ENCODE data around the gene ZNF236. TPM values are rescaled to one million over a fixed set of nuclear protein-coding genes. Genes with fewer than 3 reads are reported as not detected.

Gene ZNF236
- total RNA-seq, 6 experiments from 2014 or later = 3.8 to 7.6 (median 5.8) TPM

DNA sequence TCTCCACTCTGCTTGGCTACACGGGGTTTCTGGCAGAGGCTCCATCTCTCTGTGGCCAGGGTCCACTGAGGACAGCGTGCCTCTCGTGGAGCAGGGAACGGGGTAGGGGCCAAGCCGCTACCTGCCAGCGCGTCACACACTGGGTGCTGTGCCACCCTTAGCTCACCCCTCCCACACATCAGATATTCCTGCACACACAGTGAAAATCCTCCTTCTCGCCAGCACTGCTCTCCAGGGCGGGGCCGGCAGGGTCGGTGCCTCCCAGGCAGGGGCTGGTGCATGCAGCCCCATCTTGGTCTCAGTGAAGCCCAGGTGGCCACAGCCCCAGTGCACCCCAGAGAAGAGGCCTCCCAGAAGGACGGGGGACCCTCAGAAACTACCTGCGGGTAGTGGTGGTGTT is 185.6 kb downstream of the ZNF236 start:
- ATAC-seq = no peak
- Histone ChIP-seq H3K36me3 (peaks cover 0 to 12% (median 0%) of the 10 kb centered on the region in 4 donors), H3K4me1 (peaks cover 0 to 2% (median 0%) of the 10 kb centered on the region in 4 donors), H3K27me3 (no peaks in the 10 kb centered on the region), H3K4me3 (no peak overlapping the region), H3K9me3 (no peaks in the 10 kb centered on the region), H3K27ac (no peak overlapping the region)
- intact Hi-C loops (cut with DNase I) = no loop called here
- 85% methylated on average over 6 of the region's 13 CpGs for WGBS (ENCODE audit: insufficient coverage, low coverage, low lambda C conversion rate, missing lambda C conversion rate)
- DNase-seq = peak in 1 of 3 donors; percentile 39
- TF ChIP-seq, protein P1, sequence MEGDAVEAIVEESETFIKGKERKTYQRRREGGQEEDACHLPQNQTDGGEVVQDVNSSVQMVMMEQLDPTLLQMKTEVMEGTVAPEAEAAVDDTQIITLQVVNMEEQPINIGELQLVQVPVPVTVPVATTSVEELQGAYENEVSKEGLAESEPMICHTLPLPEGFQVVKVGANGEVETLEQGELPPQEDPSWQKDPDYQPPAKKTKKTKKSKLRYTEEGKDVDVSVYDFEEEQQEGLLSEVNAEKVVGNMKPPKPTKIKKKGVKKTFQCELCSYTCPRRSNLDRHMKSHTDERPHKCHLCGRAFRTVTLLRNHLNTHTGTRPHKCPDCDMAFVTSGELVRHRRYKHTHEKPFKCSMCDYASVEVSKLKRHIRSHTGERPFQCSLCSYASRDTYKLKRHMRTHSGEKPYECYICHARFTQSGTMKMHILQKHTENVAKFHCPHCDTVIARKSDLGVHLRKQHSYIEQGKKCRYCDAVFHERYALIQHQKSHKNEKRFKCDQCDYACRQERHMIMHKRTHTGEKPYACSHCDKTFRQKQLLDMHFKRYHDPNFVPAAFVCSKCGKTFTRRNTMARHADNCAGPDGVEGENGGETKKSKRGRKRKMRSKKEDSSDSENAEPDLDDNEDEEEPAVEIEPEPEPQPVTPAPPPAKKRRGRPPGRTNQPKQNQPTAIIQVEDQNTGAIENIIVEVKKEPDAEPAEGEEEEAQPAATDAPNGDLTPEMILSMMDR (IDR thresholded peaks at IDR 0.05) = no peak
- no peak for TF ChIP-seq POLR2A (IDR thresholded peaks at IDR 0.05)

DNA sequence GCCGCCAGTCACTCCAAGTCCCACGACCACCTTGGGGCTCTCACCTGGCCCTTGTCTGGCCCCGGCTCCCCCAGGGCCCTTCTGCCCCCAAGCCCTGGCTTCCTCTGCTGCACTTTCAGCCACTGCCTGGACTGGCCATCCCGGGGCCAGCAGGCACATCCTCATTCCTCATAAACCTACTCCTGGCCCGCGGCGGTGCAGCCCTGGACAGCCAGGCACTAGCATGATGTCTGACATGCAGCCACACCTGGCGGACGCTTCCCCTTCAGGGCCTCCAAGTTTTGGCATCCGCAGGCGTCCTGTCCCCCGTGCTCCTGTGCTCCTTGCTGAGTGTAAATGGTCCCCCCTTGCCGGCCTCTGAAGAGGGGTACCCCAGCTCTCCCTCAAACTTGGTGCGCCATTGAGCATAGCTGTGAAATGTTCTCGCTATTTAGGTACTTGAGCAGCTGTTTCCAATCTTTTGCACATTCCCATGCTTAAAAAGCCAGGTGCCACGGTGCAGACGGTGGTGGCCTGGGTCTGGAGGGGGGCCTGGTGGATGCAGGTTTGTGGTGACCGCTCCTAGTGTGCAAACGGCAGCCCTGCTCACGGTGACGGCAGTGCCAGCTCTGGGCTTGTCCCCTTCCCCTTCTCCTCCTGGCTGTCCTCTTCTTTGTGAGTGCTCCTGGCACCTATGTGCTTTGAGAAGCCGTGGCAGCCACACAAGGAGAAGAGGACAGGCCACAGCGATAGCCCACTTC is 186.4 kb downstream of the ZNF236 start:
- H3K27ac ChIP-seq = no peak overlapping the region
- ATAC-seq (no peak), DNase-seq (peak in 1 of 3 donors; percentile 24)
- H3K9me3 ChIP-seq = no peaks in the 10 kb centered on the region
- no peak overlapping the region for H3K4me3 ChIP-seq
- TF ChIP-seq POLR2A (IDR thresholded peaks at IDR 0.05) = no peak
- TF ChIP-seq, protein P1 (IDR thresholded peaks at IDR 0.05) = no peak
- no peaks in the 10 kb centered on the region for H3K27me3 ChIP-seq
- H3K36me3 ChIP-seq = peaks cover 0 to 12% (median 0%) of the 10 kb centered on the region in 4 donors
- 100% methylated on average over 5 of the region's 23 CpGs for WGBS (ENCODE audit: insufficient coverage, low coverage, low lambda C conversion rate, missing lambda C conversion rate)
- peaks cover 0 to 6% (median 1%) of the 10 kb centered on the region in 4 donors for H3K4me1 ChIP-seq
- intact Hi-C loops (cut with DNase I) = no loop called here

DNA sequence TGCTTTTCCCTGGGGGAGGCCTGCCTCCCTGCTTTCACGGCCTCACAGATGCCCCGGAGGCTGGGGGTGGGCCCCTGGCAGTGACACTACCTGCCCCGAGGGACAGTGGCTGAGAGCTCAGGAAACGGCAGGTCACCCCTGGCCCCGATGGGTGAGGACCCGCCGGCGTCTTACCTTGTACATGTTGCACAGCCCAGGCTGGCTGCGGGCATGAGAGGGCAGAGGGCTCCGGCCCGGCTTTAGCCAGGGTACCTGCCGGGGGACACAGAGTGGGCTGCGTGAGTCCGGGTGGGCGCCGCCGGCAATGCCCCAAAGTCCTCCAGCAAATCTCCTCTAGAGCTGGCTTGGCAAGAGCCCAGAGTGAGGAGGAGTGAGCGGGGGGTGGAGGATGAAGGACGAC is 187.3 kb downstream of the ZNF236 start:
- Histone ChIP-seq H3K36me3 (peaks cover 0 to 12% (median 0%) of the 10 kb centered on the region in 4 donors), H3K27me3 (no peaks in the 10 kb centered on the region), H3K27ac (no peak overlapping the region), H3K4me1 (peaks cover 0 to 7% (median 3%) of the 10 kb centered on the region in 4 donors), H3K4me3 (no peak overlapping the region), H3K9me3 (no peaks in the 10 kb centered on the region)
- DNase-seq (peak in 1 of 3 donors; percentile 47), ATAC-seq (no peak)
- intact Hi-C loops (cut with DNase I) = no loop called here
- TF ChIP-seq, protein P1 (IDR thresholded peaks at IDR 0.05) = no peak
- no peak for TF ChIP-seq POLR2A (IDR thresholded peaks at IDR 0.05)
- 86% methylated on average over 12 of the region's 19 CpGs for WGBS (ENCODE audit: insufficient coverage, low coverage, low lambda C conversion rate, missing lambda C conversion rate)

DNA sequence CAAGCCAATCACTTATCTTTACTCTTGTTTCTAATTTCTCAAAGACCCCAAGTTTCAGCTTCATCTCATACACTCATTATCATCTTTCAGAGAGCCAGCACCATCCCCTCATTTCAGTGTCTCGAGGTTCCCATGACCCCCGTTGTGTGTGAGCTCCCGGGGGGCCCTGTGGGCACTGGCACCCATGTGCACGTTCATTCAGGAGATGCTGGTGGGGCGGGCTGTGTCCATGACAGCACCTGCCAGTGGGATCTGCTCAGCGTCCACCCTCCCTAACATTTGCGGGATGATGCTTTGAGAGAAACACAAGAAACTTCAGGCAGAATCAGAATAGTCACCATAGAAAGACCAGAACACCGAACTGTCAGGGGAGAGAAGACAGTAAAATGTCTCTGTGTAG is 189.8 kb downstream of the ZNF236 start:
- WGBS (ENCODE audit: insufficient coverage, low coverage, low lambda C conversion rate, missing lambda C conversion rate) = 90% methylated on average over 7 of the region's 8 CpGs
- TF ChIP-seq, protein P1 (IDR thresholded peaks at IDR 0.05) = no peak
- TF ChIP-seq POLR2A (IDR thresholded peaks at IDR 0.05) = no peak
- Histone ChIP-seq H3K4me3 (no peak overlapping the region), H3K36me3 (peaks cover 0 to 21% (median 8%) of the 10 kb centered on the region in 4 donors), H3K4me1 (peaks cover 0 to 7% (median 3%) of the 10 kb centered on the region in 4 donors), H3K27ac (no peak overlapping the region), H3K9me3 (no peaks in the 10 kb centered on the region), H3K27me3 (no peaks in the 10 kb centered on the region)
- DNase-seq (no peak), ATAC-seq (no peak)
- intact Hi-C loops (cut with DNase I) = no loop called here
